ENCODE results near the gene LCA5. TPM values are rescaled to one million over a fixed set of nuclear protein-coding genes. Genes with fewer than 3 reads are reported as not detected.
"Not testable (repeated sequence)": the region's sequence is repeated elsewhere in the genome, so short reads cannot be mapped to it uniquely, and the experiment has no call there.

The LCA5 gene
- total RNA-seq, 1 experiment from 2014 or later: 18.3 TPM

DNA sequence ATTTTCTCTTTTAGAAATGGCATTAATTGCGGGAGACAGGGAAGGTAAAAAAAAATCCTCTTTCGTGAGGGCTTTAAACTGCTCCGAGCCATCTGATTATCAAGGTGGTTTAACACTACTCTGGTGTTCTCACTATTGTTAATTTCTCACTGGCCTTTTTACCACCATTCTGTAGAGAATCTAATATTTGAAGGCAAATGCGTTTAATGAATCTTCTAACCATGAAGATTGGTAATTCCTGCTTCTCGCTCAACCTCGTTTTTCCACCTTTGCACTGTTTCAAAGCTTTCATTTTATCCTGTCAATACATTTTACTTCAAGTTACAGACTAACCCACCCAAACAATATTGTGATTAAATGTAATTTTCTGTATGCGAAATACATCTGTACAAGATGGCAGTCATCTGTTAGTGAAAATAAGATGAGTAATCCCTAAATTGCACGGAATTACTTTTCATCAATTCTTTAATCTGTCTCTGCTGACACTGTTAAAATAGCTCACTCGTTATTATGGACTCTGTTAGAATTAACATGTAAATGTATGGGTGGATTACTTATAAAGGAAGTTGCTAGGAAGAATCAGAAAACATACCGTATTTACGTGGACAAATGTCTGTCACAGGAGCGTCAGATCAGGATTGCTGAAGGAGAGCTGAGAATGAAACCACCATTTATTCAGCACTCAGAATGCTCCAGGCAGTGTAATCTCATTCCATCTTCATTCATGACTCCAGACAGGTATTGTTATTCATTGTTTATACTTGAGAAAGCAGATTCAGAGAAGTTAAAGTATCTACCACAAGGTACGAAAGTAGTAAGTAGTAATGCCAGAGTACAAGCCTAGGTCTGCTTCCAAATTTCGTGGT, 1.1 kb upstream of the LCA5 start:
- intact Hi-C loops (cut with micrococcal nuclease; ENCODE audit: unreplicated experiment): loop anchor here (5.0 to 10.0 kb wide), 4 partner anchors 34 to 326 kb away; partner anchors contain the start of gene HMGN3
- CTCF ChIA-PET: no interaction called here
- no TSS peak for BruUV-seq (replicated peaks)
- H3K36me3 Mint-ChIP-seq (ENCODE audit: insufficient read depth, unreplicated experiment): peaks cover 30% of the 10 kb centered on the region
- no peak overlapping the region for H3K4me3 Mint-ChIP-seq (ENCODE audit: low read depth, unreplicated experiment)
- no peaks in the 10 kb centered on the region for H3K27me3 Mint-ChIP-seq (ENCODE audit: unreplicated experiment)
- TF ChIP-seq, protein P1, sequence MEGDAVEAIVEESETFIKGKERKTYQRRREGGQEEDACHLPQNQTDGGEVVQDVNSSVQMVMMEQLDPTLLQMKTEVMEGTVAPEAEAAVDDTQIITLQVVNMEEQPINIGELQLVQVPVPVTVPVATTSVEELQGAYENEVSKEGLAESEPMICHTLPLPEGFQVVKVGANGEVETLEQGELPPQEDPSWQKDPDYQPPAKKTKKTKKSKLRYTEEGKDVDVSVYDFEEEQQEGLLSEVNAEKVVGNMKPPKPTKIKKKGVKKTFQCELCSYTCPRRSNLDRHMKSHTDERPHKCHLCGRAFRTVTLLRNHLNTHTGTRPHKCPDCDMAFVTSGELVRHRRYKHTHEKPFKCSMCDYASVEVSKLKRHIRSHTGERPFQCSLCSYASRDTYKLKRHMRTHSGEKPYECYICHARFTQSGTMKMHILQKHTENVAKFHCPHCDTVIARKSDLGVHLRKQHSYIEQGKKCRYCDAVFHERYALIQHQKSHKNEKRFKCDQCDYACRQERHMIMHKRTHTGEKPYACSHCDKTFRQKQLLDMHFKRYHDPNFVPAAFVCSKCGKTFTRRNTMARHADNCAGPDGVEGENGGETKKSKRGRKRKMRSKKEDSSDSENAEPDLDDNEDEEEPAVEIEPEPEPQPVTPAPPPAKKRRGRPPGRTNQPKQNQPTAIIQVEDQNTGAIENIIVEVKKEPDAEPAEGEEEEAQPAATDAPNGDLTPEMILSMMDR (IDR thresholded peaks at IDR 0.05; ENCODE audit: unreplicated experiment): no peak
- DNase-seq: no peak
- peaks cover 46% of the 10 kb centered on the region for H3K4me1 Mint-ChIP-seq (ENCODE audit: low read depth, unreplicated experiment)
- no peak overlapping the region for H3K27ac Mint-ChIP-seq (ENCODE audit: unreplicated experiment)
- no peaks in the 10 kb centered on the region for H3K9me3 Mint-ChIP-seq (ENCODE audit: low read depth, unreplicated experiment)

DNA sequence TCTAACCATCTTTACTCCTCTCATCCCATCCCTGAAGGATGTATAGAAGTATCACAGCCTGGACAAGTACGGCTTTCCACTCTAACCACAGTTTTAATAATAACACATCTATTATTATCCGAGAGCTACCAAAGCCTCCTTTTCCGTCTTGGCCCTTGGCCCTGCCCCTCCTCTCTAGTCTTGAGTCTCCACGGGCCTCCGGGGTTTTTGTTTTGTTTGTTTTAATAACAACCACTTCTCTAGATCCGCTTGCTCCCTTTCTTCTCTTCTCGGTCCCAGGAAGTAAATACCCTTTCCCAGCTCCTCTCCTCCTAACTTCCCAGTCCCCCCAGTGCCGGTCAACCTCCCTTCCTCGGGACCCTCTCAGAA, 661 bp downstream of the LCA5 start:
- BruUV-seq (replicated peaks): no TSS peak
- CTCF ChIA-PET: interaction anchor here (1.0 to 1.1 kb wide), 3 partner anchors 8 to 333 kb away, joined by 3 to 5 read pairs (median 3); no protein-coding TSS in a partner anchor
- Mint-ChIP-seq H3K4me1 (ENCODE audit: low read depth, unreplicated experiment) (peaks cover 39% of the 10 kb centered on the region), H3K9me3 (ENCODE audit: low read depth, unreplicated experiment) (no peaks in the 10 kb centered on the region), H3K36me3 (ENCODE audit: insufficient read depth, unreplicated experiment) (peaks cover 17% of the 10 kb centered on the region), H3K27ac (ENCODE audit: unreplicated experiment) (no peak overlapping the region), H3K4me3 (ENCODE audit: low read depth, unreplicated experiment) (no peak overlapping the region), H3K27me3 (ENCODE audit: unreplicated experiment) (no peaks in the 10 kb centered on the region)
- intact Hi-C loops (cut with micrococcal nuclease; ENCODE audit: unreplicated experiment): loop anchor here (5.0 to 10.0 kb wide), 4 partner anchors 36 to 328 kb away; partner anchors contain the start of gene HMGN3
- TF ChIP-seq, protein P1 (IDR thresholded peaks at IDR 0.05; ENCODE audit: unreplicated experiment): no peak
- peak; percentile 30 for DNase-seq

DNA sequence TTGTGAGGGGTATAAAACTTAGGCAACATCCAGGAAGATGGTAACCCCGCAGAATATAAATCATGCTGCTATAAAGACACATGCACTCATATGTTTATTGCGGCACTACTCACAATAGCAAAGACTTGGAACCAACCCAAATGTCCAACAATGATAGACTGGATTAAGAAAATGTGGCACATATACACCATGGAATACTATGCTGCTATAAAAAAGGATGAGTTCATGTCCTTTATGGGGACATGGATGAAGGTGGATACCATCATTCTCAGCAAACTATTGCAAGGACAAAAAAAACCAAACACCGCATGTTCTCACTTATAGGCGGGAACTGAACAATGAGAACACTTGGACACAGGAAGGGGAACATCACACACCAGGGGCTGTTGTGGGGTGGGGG, 7.7 kb downstream of the LCA5 start:
- BruUV-seq (replicated peaks); H3K9me3 Mint-ChIP-seq (ENCODE audit: low read depth, unreplicated experiment); DNase-seq; CTCF ChIA-PET; H3K27me3 Mint-ChIP-seq (ENCODE audit: unreplicated experiment); H3K4me3 Mint-ChIP-seq (ENCODE audit: low read depth, unreplicated experiment): not testable (repeated sequence)
- peaks cover 25% of the 10 kb centered on the region for H3K36me3 Mint-ChIP-seq (ENCODE audit: insufficient read depth, unreplicated experiment)
- peaks cover 39% of the 10 kb centered on the region for H3K4me1 Mint-ChIP-seq (ENCODE audit: low read depth, unreplicated experiment)
- intact Hi-C loops (cut with micrococcal nuclease; ENCODE audit: unreplicated experiment): loop anchor here (5.0 to 10.0 kb wide), 3 partner anchors 155 to 452 kb away; partner anchors contain the start of gene PHIP
- peak overlapping the region; percentile 17 for H3K27ac Mint-ChIP-seq (ENCODE audit: unreplicated experiment)

DNA sequence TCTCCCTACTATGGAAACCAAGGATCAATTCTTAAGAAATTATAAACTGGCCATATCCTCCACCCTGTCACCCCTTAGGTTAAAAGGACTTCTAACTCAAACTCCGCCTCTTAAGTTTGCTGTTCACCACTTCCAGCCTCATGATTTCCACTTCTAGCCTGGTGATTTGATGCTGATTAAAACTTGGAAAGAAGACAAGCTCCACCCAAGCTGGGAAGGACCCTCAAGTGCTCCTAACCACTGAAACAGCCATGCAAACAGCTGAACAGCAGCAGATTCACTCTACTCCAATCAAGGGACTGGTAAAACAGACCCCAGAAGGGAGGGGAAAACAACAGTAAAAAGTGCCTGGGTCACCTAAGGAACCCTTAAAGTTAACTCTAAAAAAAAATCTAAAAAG, 10.3 kb downstream of the LCA5 start:
- intact Hi-C loops (cut with micrococcal nuclease; ENCODE audit: unreplicated experiment): loop anchor here (5.0 to 10.0 kb wide), 3 partner anchors 152 to 450 kb away; partner anchors contain the start of gene PHIP
- TF ChIP-seq, protein P1 (IDR thresholded peaks at IDR 0.05; ENCODE audit: unreplicated experiment): no peak
- peak overlapping the region; percentile 62 for H3K4me3 Mint-ChIP-seq (ENCODE audit: low read depth, unreplicated experiment)
- CTCF ChIA-PET: interaction anchor here (0.5 to 0.8 kb wide), 2 partner anchors 8 to 187 kb away, joined by 3 to 4 read pairs; no protein-coding TSS in a partner anchor
- H3K27ac Mint-ChIP-seq (ENCODE audit: unreplicated experiment): peak overlapping the region; percentile 95
- peak; percentile 13 for DNase-seq
- peaks cover 56% of the 10 kb centered on the region for H3K4me1 Mint-ChIP-seq (ENCODE audit: low read depth, unreplicated experiment)
- no TSS peak for BruUV-seq (replicated peaks)
- H3K27me3 Mint-ChIP-seq (ENCODE audit: unreplicated experiment): no peaks in the 10 kb centered on the region
- H3K9me3 Mint-ChIP-seq (ENCODE audit: low read depth, unreplicated experiment): peaks cover 2% of the 10 kb centered on the region
- H3K36me3 Mint-ChIP-seq (ENCODE audit: insufficient read depth, unreplicated experiment): peaks cover 25% of the 10 kb centered on the region

Data from Calu3 (cell line).